Fibroblast of pulmonary artery (primary cell): Measurements from ENCODE around the gene SIL1.

Experiments used
- DNase-seq: peaks from one replicate; pipeline ENCODE4 v3.0.0-alpha.2; 2010; ENCODE audit warnings: low read depth
- H3K4me3 ChIP-seq: replicated peaks from 2 replicates; pipeline ENCODE4 v1.5.1; 2011; ENCODE audit warnings: low read depth, mild to moderate bottlenecking, control low read depth, low read length, moderate library complexity
- TF ChIP-seq, protein P1 (sequence below): IDR thresholded peaks from 2 replicates; pipeline ENCODE4 v1.5.1; 2011; ENCODE audit warnings: mild to moderate bottlenecking, control low read depth, low read length, inconsistent platforms; ENCODE audit errors: missing control alignments

SIL1 gene

DNA sequence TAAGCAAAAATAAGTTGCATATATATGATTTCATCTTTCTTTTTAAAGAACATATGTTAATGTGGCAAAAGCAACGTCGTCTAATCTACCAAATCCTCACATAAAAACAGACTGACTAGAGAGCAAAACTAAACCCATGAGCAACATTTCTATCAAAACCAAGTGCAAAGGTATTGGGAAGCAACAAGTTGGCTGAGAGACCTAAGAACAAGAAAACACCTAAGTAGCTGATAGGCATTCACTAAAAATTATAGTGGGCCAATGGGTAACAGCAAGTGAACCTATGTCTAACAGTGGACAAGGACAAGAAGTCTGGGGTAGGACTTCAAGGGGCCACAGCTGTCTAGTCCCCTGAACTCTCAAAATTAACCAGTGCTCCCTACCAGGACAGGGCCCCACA, 130.1 kb downstream of the SIL1 start:
- TF ChIP-seq, protein P1, sequence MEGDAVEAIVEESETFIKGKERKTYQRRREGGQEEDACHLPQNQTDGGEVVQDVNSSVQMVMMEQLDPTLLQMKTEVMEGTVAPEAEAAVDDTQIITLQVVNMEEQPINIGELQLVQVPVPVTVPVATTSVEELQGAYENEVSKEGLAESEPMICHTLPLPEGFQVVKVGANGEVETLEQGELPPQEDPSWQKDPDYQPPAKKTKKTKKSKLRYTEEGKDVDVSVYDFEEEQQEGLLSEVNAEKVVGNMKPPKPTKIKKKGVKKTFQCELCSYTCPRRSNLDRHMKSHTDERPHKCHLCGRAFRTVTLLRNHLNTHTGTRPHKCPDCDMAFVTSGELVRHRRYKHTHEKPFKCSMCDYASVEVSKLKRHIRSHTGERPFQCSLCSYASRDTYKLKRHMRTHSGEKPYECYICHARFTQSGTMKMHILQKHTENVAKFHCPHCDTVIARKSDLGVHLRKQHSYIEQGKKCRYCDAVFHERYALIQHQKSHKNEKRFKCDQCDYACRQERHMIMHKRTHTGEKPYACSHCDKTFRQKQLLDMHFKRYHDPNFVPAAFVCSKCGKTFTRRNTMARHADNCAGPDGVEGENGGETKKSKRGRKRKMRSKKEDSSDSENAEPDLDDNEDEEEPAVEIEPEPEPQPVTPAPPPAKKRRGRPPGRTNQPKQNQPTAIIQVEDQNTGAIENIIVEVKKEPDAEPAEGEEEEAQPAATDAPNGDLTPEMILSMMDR = no peak
- no peak for DNase-seq
- H3K4me3 ChIP-seq = no peak overlapping the region

DNA sequence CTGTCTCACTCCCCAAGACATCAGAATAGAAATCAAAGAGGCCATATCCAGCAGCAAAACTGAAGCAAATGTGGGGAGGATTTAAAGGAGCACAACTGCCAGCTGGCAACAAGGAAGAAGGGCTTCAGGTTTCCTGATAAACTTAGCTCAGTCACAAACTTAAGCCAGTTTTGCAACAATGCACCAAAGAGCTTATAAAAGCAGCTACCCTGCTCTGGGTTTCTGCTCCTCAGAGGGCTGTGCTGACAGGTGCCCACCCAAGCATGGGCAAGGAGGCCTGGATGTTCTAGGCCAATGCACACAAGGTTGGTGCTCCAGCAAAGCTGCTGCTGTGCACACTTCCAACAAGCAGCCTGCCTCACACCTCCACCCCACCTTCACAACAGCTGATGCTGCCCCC, 132.9 kb downstream of the SIL1 start:
- no peak overlapping the region for H3K4me3 ChIP-seq
- TF ChIP-seq, protein P1 = no peak
- peak; percentile 39 for DNase-seq

DNA sequence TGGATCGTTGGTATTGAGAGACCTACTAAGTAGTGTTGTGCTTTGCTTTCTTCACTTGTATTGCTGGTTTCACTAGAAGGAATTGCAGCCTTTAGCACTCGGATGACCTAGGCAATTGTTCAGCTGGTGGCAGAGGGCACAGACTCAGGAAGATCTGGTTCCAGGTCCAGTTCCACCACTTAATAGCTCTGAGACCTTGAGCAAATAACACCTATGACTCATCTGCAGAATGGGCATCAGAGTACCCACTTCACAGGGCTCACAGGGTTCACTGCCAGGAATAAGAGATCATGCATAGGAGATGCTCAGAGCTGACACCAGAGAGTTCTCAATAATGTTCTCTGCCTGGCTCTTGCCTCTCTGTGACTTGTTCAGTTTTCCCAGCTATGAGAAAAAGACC, 133.6 kb downstream of the SIL1 start:
- no peak for DNase-seq
- TF ChIP-seq, protein P1 = no peak
- no peak overlapping the region for H3K4me3 ChIP-seq

- TF ChIP-seq, protein P1 = no peak
- no peak overlapping the region for H3K4me3 ChIP-seq
- no peak for DNase-seq
These were observed 134.5 kb downstream of the SIL1 start for GRCh38 chr5:139063664-139064054.

- no peak overlapping the region for H3K4me3 ChIP-seq
- TF ChIP-seq, protein P1 = no peak
- no peak for DNase-seq
These were observed 135.1 kb downstream of the SIL1 start for GRCh38 chr5:139062910-139063663.

DNA sequence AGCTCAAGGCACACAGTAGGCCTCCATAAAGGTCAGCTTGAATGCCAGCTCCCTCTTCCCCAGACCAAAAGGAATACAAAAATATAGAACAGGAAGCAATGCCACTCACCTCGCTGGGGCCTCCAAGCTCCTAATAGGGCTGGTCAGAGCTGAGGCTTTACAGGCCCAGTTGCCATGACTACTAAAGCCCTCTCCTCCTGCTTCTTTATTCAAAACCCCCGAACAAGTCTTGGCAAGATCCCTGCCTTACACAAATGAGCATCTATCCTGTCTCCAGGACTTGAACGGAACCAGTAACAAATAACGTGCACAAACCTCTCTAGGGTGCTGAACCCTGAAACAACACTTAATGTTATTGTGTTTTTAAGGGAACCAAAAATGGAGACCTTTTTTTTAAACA, 136.3 kb downstream of the SIL1 start:
- peak; percentile 37 for DNase-seq
- TF ChIP-seq, protein P1 = no peak
- H3K4me3 ChIP-seq = no peak overlapping the region

- H3K4me3 ChIP-seq = no peak overlapping the region
- peak; percentile 86 for DNase-seq
- TF ChIP-seq, protein P1 = no peak
These were observed 136.9 kb downstream of the SIL1 start for GRCh38 chr5:139061274-139061673.
